GM12878 (cell line): ENCODE results near the gene PCYOX1L. TPM values are rescaled to one million over a fixed set of nuclear protein-coding genes. Genes with fewer than 3 reads are reported as not detected.

Experiments
- ATF3 ChIP-seq: IDR thresholded peaks from 2 replicates; pipeline ENCODE4 v1.6.1; 2011; ENCODE audit warnings: low read depth, mild to moderate bottlenecking, low read length, moderate library complexity, borderline replicate concordance; ENCODE audit errors: extremely low read depth
- BRCA1 ChIP-seq: IDR thresholded peaks from 2 replicates; pipeline ENCODE4 v1.6.1; 2011; ENCODE audit warnings: low read depth, low read length, improper control_type of control experiment
- ELK1 ChIP-seq: IDR thresholded peaks from 2 replicates; pipeline ENCODE4 v1.6.1; 2012; ENCODE audit warnings: low read depth, low read length, improper control_type of control experiment
- ETV6 ChIP-seq, 2 experiments: fragments of 450-650 bp in 1 of 2; IDR thresholded peaks in 1 of 2; conservative IDR thresholded peaks in 1 of 2; 2 replicates each; pipeline ENCODE4 v1.6.1; 2014; ENCODE audit warnings: antibody characterized with exemption in 1 of 2, borderline replicate concordance in 1 of 2, low read depth in 1 of 2, mild to moderate bottlenecking in 1 of 2, moderate library complexity in 1 of 2
- NKRF ChIP-seq: fragments of 450-650 bp; conservative IDR thresholded peaks from 2 replicates; pipeline ENCODE4 v1.6.1; 2017; ENCODE audit warnings: mild to moderate bottlenecking, moderate library complexity
- NRF1 ChIP-seq: conservative IDR thresholded peaks from 2 replicates; pipeline ENCODE4 v1.6.1; 2011; ENCODE audit warnings: mild to moderate bottlenecking, low read depth, low read length, improper control_type of control experiment
- POLR2A ChIP-seq: IDR thresholded peaks from 2 replicates; pipeline ENCODE4 v1.6.1; 2011; ENCODE audit warnings: low read depth, mild to moderate bottlenecking, low read length
- SMARCA5 ChIP-seq: fragments of 450-650 bp; IDR thresholded peaks from 2 replicates; pipeline ENCODE4 v1.6.1; 2017; ENCODE audit warnings: mild to moderate bottlenecking
- SREBF2 ChIP-seq: IDR thresholded peaks from 2 replicates; pipeline ENCODE4 v1.6.1; 2012; ENCODE audit warnings: mild to moderate bottlenecking, low read length
- SUZ12 ChIP-seq: fragments of 200-600 bp; sonication (generic); IDR thresholded peaks from one replicate; pipeline ENCODE4 v1.6.1; 2018; ENCODE audit warnings: antibody characterized with exemption, mild to moderate bottlenecking; ENCODE audit not compliant: unreplicated experiment
- TBL1XR1 ChIP-seq: IDR thresholded peaks from 2 replicates; pipeline ENCODE4 v1.6.1; 2012; ENCODE audit warnings: low read depth, low read length, improper control_type of control experiment
- YY1 ChIP-seq: IDR thresholded peaks from 2 replicates; pipeline ENCODE4 v1.6.1; 2011; ENCODE audit warnings: low read depth, mild to moderate bottlenecking, low read length
- ZNF207 ChIP-seq: fragments of 450-650 bp; IDR thresholded peaks from 2 replicates; pipeline ENCODE4 v1.6.1; 2014; ENCODE audit warnings: antibody characterized with exemption, mild to moderate bottlenecking, borderline replicate concordance
- ZNF384 ChIP-seq: IDR thresholded peaks from 2 replicates; pipeline ENCODE4 v1.6.1; 2012; ENCODE audit warnings: low read depth, mild to moderate bottlenecking, low read length, improper control_type of control experiment, borderline replicate concordance
- polyA plus RNA-seq, 11 experiments: library from polyadenylated mRNA; depleted of rRNA in 4 of 11; unstranded in 6 of 11; stranded (reverse) in 5 of 11; fragments of >200 nt; fragmentation: Nextera tagmentation in 4 of 11; fragmentation: Illumina TruSeq in 1 of 11; extraction: Ambion mirVana in 4 of 11; extraction: Trizol in 1 of 11; gene quantifications; 1 replicate in 1 of 11; 2 replicates in 10 of 11; pipeline versions ENCODE4 v1.2.1 to v1.2.3, GENCODE V29; 2011 to 2016; ENCODE audit warnings: inconsistent platforms in 2 of 11, missing spikeins in 2 of 11, low read depth in 1 of 11
- total RNA-seq, 4 experiments: library from RNA; depleted of rRNA in 3 of 4; stranded (reverse); fragments of >200 nt in 3 of 4; fragmentation: Illumina TruSeq in 1 of 4; extraction: Trizol in 1 of 4; gene quantifications; 2 replicates each; pipeline versions ENCODE4 v1.2.1 to v1.2.3, GENCODE V29; 2013 to 2021

PCYOX1L gene
- total and polyA plus RNA-seq, 10 of the 15 experiments (the other 5 are each of a cell fraction or from before 2014, with no cell fraction given) = 2.9 to 17.0 (median 12.9) TPM

- TF ChIP-seq SREBF2 (peak; percentile 68), ZNF207 (no peak), YY1 (peak; percentile 95), SUZ12 (no peak), TBL1XR1 (peak; percentile 63; the same call in 1 of the 2 replicates), SMARCA5 (peak; percentile 94), ZNF384 (no peak), ELK1 (peak; percentile 99), BRCA1 (no peak), ATF3 (no peak), POLR2A (peak; percentile 97), ETV6 (conservative IDR thresholded peaks at IDR 0.05 in 1 of 2, IDR thresholded peaks at IDR 0.05 in 1 of 2; ENCODE audit: borderline replicate concordance in 1 of 2, low read depth in 1 of 2) (peak in 1 of 2 experiments; percentile 98; a peak in 3 of 4 replicates), NKRF (peak; percentile 65), NRF1 (peak; percentile 61)
Measured at GRCh38 chr5:149345147-149345891, 12.5 kb upstream of the PCYOX1L start, which contains the start of gene GRPEL2 (continued).
